Dermis blood vessel endothelial cell (primary cell): ENCODE results near the gene CIC. TPM values are rescaled to one million over a fixed set of nuclear protein-coding genes. Genes with fewer than 3 reads are reported as not detected.
A peak's percentile ranks its signal among the peaks of the same experiment; 100 is the strongest.

ENCODE experiments used
- DNase-seq: peaks from one replicate; pipeline ENCODE4 v3.0.0; 2010
- total RNA-seq: library from RNA; depleted of rRNA; stranded (reverse); fragments of >200 nt; gene quantifications from 2 replicates; pipeline ENCODE4 v1.2.3, GENCODE V29; 2014

The CIC gene
- 20.6 and 39.7 TPM in 2 replicates for total RNA-seq

DNA sequence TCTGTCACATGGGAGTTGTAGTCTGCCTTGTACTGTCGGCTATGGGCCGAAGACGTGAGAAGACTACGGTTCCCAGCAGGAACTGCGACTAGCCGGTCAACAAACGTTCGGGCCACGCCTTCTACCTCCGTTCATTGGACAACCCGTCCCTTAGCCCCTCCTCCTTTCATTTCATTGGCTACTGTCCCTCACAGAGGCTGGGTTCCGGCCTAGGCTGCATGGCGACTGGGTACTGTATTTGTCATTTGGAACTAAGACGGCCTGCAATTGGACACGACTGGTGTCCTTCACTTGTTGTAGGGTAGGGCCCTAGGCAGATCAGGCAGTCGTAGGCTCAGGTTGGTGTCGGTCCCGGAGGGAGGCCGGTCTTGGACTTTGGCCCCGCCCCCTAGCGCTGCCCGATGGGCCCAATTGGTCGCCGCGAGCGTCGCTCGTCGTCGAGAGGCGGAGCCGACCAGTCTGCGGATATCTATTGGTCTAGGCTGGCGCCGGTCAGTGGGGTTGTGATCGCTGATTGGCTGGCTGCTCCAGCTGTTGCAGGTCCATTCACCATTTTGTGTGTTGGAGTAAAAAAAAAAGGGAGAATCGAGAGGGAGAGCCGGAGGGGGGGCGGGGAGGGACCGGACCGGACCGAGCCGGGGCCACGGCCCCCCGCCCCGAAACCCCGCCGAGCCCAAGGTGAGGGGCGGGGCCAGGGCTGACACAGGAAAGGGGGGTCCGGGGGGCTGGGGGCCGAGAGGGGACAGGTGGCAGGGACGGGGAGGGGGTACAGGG, at the start of gene CIC:
TSS of gene CIC (plus strand) at position 549 of the 774 bp plus-strand sequence. CDS start 2,532 bp downstream, outside the sequence.
- peak; percentile 100 for DNase-seq

DNA sequence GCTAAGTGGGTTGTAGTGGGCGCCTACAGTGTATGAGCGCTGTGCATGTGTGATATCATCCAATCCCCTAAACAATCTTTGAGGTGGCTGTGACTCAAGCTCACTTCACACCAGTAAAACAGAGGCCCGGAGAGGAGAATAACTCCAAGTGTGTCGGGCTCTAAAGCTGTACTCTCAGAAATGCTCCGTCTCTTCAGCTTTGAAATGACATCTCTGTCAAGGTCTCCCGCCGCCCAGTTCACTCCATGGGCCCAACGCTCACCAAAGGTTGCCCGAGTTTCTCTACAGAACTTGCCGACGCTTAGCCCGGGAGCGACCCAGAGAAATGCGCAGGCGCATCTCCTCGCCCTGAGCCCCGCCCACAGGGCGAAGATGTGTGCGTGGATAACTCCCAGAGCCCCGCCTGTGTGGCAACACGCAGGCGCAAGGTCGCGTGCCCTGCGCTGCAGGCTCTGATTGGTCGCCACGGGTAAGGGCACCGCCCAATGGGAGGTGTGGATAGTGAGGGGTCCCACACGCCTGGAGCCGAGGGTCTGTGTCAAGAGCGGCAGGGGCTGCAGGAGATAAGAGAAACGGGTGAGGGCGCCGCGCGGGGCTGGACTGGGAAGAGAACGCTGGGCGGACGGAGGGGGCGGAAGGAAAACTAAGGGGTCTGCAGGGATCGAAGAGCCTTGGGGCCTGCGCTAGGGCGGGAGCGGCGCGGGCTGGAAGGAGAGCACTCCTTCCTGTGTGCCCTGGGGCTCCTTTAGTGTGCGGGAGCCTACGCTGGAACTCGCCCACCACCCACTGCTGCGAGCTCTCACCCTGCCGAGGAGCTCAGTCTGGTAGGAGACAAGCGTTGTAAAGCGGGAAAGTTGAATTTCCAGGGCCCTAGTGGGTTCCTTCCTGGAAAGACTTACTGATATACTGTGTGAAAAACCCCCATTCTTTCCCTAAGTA, 49.0 kb upstream of the CIC start, which contains the start of gene ZNF526:
TSS of gene ZNF526 (plus strand) at position 501 of the 939 bp plus-strand sequence. CDS start 4,092 bp downstream, outside the sequence.
- peak; percentile 99 for DNase-seq

- DNase-seq = no peak
These were observed 48.3 kb upstream of the CIC start for GRCh38 chr19:42220751-42221097.

DNA sequence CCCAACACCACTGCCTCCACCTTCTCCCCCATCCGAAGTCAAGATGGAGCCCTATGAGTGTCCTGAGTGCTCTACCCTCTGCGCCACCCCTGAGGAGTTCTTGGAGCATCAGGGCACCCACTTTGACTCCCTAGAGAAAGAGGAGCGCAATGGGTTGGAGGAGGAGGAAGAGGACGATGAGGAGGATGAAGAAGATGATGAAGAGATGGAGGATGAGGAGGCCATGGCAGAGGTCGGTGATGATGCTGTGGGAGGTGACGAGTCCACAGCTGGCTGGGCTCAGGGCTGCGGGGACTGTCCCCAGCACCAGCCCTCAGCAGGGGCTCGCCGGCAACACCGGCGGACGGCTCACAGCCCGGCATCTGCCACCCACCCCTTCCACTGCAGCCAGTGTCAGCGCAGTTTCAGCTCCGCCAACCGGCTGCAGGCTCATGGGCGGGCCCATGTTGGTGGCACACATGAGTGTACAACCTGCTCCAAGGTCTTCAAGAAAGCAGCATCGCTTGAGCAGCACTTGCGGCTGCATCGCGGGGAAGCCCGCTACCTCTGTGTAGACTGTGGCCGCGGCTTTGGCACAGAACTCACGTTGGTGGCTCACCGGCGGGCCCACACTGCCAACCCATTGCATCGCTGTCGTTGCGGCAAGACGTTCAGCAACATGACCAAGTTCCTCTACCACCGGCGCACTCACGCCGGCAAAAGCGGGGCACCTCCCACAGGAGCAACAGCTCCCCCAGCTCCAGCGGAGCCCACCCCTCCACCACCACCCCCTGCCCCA, 43.9 kb upstream of the CIC start:
- no peak for DNase-seq

- no peak for DNase-seq
These were observed 43.2 kb upstream of the CIC start for GRCh38 chr19:42225718-42226292.

- no peak for DNase-seq
These were observed 42.2 kb upstream of the CIC start for GRCh38 chr19:42226886-42227285.

- DNase-seq = no peak
These were observed 40.4 kb upstream of the CIC start for GRCh38 chr19:42228641-42229040.

DNA sequence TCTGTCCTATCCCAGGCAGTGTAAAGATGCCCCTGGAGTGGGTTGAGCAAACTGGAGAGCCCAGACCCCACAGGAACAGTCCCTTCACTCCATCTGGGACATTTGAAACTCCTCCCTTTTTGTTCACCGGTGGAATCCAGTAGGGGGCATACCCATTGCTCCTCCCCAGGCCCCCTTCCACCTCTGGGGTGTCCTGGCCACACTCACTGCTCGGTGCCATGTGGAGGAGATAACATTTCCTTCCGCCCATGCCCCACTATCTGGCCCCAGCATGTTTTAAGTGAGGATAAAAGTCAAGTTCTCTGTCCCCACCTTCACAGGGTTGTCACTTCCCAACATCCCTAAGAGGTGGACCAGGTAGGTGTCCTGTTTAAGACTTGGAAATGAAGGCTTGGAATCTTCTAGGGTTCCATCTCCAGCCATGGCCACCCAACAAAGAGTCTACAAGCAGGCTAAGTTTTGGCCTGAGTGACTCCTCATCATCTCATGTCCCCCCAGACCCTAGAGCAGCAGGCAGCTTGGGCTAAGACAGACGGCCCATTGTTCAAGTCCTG, 39.7 kb upstream of the CIC start:
- DNase-seq = no peak

- DNase-seq = no peak
These were observed 39.1 kb upstream of the CIC start for GRCh38 chr19:42229855-42230351.

- DNase-seq = no peak
These were observed 38.5 kb upstream of the CIC start for GRCh38 chr19:42230571-42230970.

- no peak for DNase-seq
These were observed 36.6 kb upstream of the CIC start for GRCh38 chr19:42232435-42232834.

DNA sequence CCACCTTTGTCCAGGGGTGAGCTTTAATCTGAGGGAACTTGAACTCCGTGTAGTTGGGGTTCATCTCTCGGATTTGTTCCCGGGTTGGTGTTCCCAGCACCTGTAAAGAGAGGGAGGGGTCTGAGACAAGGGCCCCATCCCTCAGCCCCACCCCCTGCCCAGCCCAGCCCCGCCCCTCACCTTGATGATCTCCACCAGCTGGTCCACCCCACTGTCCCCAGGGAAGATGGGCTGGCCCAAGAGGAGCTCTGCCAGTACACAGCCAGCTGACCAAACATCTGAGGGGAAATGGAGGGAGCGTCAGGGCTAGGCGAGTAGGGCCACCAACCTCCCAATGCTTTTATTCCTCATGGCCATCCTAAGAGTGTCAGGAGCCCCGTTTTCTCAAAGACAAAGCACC, 35.9 kb upstream of the CIC start:
- DNase-seq = no peak

GRCh38 chr19:42233678-42234292, 35.3 kb upstream of the CIC start:
- DNase-seq = no peak

- DNase-seq = no peak
These were observed 34.7 kb upstream of the CIC start for GRCh38 chr19:42234364-42234763.

GRCh38 chr19:42235181-42235580, 33.9 kb upstream of the CIC start:
- no peak for DNase-seq

DNA sequence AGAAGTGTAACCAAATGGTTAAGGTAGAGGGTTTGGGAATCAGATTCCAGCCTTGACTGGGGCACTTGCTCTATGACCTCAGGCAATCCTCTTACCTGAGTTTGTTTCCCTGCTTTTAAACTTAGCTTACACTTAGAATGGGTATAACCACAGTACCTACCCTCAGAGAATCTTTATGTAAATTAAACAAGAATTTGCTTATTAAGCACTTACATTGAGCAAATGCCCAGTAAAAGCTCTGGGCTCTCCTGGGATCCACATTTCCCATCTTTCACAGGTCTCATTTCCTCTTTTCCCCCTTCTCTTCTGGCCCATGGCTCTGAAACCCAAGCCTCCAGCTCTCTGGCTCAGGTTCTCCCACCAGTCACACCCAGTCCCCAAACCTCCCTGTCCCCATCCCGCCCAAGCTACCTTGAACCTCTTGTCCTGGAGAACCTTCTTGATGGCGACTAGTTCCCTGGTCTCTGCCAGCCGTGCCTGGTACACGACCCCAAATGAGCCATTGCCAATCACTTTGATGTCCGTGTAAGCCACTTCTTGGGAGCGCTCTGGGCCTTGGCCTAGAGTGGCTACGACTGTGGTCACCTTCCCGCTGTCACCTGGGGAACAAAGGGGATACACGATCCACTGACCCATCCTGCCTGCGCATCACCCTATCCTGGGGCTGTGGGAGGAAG, 29.4 kb upstream of the CIC start:
- DNase-seq = no peak

- DNase-seq = no peak
These were observed 27.8 kb upstream of the CIC start for GRCh38 chr19:42241279-42241678.

DNA sequence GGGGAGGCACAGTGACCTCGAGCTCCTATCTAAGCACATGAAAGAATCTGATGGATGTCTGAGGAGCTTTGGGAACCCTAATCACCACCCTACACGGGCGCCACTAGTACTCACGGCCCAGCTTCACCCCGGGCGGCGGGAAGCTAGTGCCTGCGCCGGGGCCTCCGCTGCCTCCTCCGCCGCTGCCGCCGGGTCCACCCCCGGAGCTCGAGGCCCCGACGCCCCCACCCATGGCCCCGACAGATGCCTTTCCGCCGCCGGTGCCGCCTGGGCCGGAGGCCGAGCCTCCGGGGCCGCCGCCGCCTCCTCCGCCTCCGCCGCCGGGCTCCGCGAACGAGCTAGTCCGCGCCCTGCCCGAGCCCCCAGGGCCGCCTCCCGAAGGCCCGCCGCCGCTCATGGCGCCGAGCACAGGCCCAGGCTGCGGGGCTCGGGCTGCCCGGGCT, 27.0 kb upstream of the CIC start:
- DNase-seq = no peak

GRCh38 chr19:42242512-42243409, 26.3 kb upstream of the CIC start, which contains the start of gene GSK3A:
Gene GSK3A, minus strand, starts transcription at chr19:42242602. Its CDS starts 137 bp downstream, at chr19:42242465.
- peak; percentile 99 for DNase-seq
